Activated naive CD4-positive, alpha-beta T cell treated with anti-CD3 and anti-CD28 coated beads for 36 hours (primary cell): ENCODE results near the gene TOR4A. TPM values are rescaled to one million over a fixed set of nuclear protein-coding genes. Genes with fewer than 3 reads are reported as not detected.

ENCODE experiments used
- CTCF ChIA-PET: fragments of 350-600 bp; sonication (Branson Sonifier 250); formaldehyde crosslinking; loops from one replicate; lab custom pipeline; 2021; ENCODE audit warnings: antibody characterized with exemption; lab: Charles Lee
- DNase-seq: peaks from one replicate; pipeline ENCODE4 v3.0.0-alpha.2; 2020
- H3K27ac Mint-ChIP-seq: one replicate; pipeline ENCODE4 v1.8.0; 2021; ENCODE audit warnings: mild to moderate bottlenecking, mixed read lengths
- H3K27me3 Mint-ChIP-seq: one replicate; pipeline ENCODE4 v1.8.0; 2021; ENCODE audit warnings: low read depth, mixed read lengths
- H3K36me3 Mint-ChIP-seq: one replicate; pipeline ENCODE4 v1.8.0; 2021; ENCODE audit warnings: low read depth, mixed read lengths
- H3K4me1 Mint-ChIP-seq: one replicate; pipeline ENCODE4 v1.8.0; 2021; ENCODE audit warnings: low read depth, mixed read lengths
- H3K4me3 Mint-ChIP-seq: one replicate; pipeline ENCODE4 v1.8.0; 2021; ENCODE audit warnings: mild to moderate bottlenecking, moderate library complexity, mixed read lengths
- H3K9me3 Mint-ChIP-seq: one replicate; pipeline ENCODE4 v1.8.0; 2021; ENCODE audit warnings: mixed read lengths
- intact Hi-C: fragments of 100-400 bp; cut with micrococcal nuclease; formaldehyde crosslinking; loops from one replicate; pipeline ENCODE4 v1.15.1; 2023
- total RNA-seq, 2 experiments: library from RNA; stranded (reverse); gene quantifications; one replicate each; pipeline ENCODE4 v1.2.3, GENCODE V29; 2021

TOR4A gene
- total RNA-seq, 2 experiments from 2014 or later: 0.93 to 1.1 TPM

- no peak for DNase-seq
- no peaks in the 10 kb centered on the region for H3K36me3 Mint-ChIP-seq
- H3K9me3 Mint-ChIP-seq: no peaks in the 10 kb centered on the region
- H3K4me3 Mint-ChIP-seq: no peak overlapping the region
- H3K27ac Mint-ChIP-seq: no peak overlapping the region
- CTCF ChIA-PET: no interaction called here
- intact Hi-C loops: loop anchor here (5.0 kb wide), 1 partner anchor 233 kb away; no protein-coding TSS in a partner anchor
- peaks cover 11% of the 10 kb centered on the region for H3K27me3 Mint-ChIP-seq
- peaks cover 11% of the 10 kb centered on the region for H3K4me1 Mint-ChIP-seq
Observed at GRCh38 chr9:137303893-137304382, 26.4 kb downstream of the TOR4A start.

- Mint-ChIP-seq H3K27ac (no peak overlapping the region), H3K36me3 (no peaks in the 10 kb centered on the region), H3K4me1 (peaks cover 11% of the 10 kb centered on the region), H3K27me3 (peaks cover 9% of the 10 kb centered on the region), H3K9me3 (no peaks in the 10 kb centered on the region), H3K4me3 (no peak overlapping the region)
- CTCF ChIA-PET: no interaction called here
- DNase-seq: no peak
- intact Hi-C loops: loop anchor here (5.0 kb wide), 1 partner anchor 233 kb away; no protein-coding TSS in a partner anchor
Observed at GRCh38 chr9:137304383-137305059, 27.0 kb downstream of the TOR4A start.

GRCh38 chr9:137305060-137305797 lies 27.7 kb downstream of the TOR4A start:
- CTCF ChIA-PET: interaction anchor here (0.7 kb wide), 1 partner anchor 122 kb away, joined by 3 read pairs; no protein-coding TSS in a partner anchor
- H3K4me3 Mint-ChIP-seq: peak overlapping the region; percentile 24
- peak; percentile 83 for DNase-seq
- intact Hi-C loops: no loop called here
- peaks cover 11% of the 10 kb centered on the region for H3K4me1 Mint-ChIP-seq
- no peak overlapping the region for H3K27ac Mint-ChIP-seq
- peaks cover 5% of the 10 kb centered on the region for H3K27me3 Mint-ChIP-seq
- no peaks in the 10 kb centered on the region for H3K9me3 Mint-ChIP-seq
- no peaks in the 10 kb centered on the region for H3K36me3 Mint-ChIP-seq

DNA sequence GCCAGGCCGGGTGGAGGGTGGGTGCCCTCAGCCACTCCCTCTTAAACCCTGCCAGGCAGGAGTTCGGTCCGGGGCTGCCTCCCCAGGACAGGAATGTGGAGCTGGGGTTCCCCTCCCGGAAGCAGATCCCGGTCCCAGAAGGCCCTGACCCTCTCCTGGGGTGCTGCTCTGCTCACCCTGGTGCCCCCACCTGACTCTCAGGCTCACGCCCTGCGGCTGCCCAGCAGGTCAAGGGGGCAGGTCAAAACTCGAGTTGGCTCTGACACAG lies 28.2 kb downstream of the TOR4A start:
- H3K4me3 Mint-ChIP-seq: no peak overlapping the region
- peaks cover 1% of the 10 kb centered on the region for H3K27me3 Mint-ChIP-seq

GRCh38 chr9:137306066-137306849 lies 28.7 kb downstream of the TOR4A start:
- no peak overlapping the region for H3K4me3 Mint-ChIP-seq
- DNase-seq: no peak
- peaks cover 7% of the 10 kb centered on the region for H3K4me1 Mint-ChIP-seq
- no peaks in the 10 kb centered on the region for H3K9me3 Mint-ChIP-seq
- H3K27me3 Mint-ChIP-seq: no peaks in the 10 kb centered on the region
- CTCF ChIA-PET: interaction anchor here (0.7 kb wide), 1 partner anchor 121 kb away, joined by 3 read pairs; no protein-coding TSS in a partner anchor
- no peaks in the 10 kb centered on the region for H3K36me3 Mint-ChIP-seq
- intact Hi-C loops: no loop called here
- H3K27ac Mint-ChIP-seq: no peak overlapping the region

More for the DNA sequence above, 28.2 kb downstream of the TOR4A start:
- Mint-ChIP-seq H3K36me3 (no peaks in the 10 kb centered on the region), H3K4me1 (peaks cover 9% of the 10 kb centered on the region), H3K9me3 (no peaks in the 10 kb centered on the region), H3K27ac (no peak overlapping the region)
- no peak for DNase-seq
- CTCF ChIA-PET: interaction anchor here (0.7 kb wide), 1 partner anchor 122 kb away, joined by 3 read pairs; no protein-coding TSS in a partner anchor
- intact Hi-C loops: no loop called here

DNA sequence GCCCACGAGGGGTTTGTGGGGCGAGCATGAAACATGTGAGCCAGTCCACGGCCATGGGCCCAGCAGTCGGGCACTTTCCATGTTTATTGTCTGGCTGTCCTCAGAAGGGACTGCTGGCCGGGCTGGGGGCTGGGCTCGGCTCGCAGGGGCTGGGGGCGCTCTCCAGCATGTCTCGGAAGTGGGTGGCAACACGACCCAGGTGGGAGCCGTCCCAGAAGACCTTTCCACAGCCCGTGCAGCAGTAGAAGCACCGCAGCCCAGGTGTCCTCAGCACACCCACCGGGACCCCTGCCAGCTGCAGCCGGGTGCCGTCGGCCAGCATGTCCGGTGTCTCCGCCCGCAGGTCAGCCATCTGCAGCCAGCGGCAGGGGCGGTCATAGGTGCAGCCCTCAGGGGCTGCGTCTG lies 29.3 kb downstream of the TOR4A start:
- H3K4me3 Mint-ChIP-seq: no peak overlapping the region
- H3K4me1 Mint-ChIP-seq: peaks cover 7% of the 10 kb centered on the region
- no peak overlapping the region for H3K27ac Mint-ChIP-seq
- no peaks in the 10 kb centered on the region for H3K9me3 Mint-ChIP-seq
- intact Hi-C loops: no loop called here
- H3K36me3 Mint-ChIP-seq: no peaks in the 10 kb centered on the region
- no peaks in the 10 kb centered on the region for H3K27me3 Mint-ChIP-seq
- CTCF ChIA-PET: no interaction called here
- DNase-seq: no peak

DNA sequence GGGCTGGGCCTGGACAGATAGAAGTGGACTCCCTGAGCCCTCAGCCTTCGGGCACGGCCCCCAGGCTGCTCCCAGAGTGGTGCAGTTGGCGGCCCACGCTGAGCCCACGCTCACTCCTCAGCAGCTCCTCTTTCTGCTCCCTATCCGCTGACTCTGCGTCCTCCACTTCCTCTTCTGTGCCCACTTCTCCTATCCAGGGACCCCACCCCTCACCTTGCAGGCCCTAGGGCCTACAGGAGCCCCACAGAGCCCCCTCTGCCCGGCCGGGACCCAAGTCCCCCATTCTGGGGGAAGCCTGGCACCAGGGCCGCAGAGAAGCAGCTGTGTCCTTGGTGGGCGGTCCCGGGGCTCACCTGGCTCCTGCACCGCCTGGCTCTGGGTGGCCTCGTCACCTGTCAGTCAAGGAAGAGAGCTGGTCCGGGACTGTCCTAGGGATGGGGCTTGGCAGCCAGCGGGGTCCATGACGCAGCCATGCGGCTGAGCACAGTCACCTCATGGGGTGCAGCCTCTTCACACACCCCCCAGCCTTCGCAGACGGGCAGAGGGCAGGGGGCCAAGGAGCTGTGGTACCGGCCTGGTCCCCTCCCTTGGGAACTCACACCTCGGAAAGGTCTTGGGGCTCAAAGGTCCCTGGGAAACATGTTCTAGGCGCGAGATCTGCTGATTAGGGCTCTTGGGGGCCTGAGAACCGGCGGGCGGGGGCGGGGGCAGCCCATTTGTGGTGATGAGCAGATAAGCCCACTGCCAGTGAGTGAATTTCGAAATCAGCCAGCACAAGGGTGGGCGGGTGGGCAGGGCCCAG lies 29.9 kb downstream of the TOR4A start:
- no peak for DNase-seq
- Mint-ChIP-seq H3K4me1 (peaks cover 7% of the 10 kb centered on the region), H3K36me3 (no peaks in the 10 kb centered on the region), H3K27ac (no peak overlapping the region), H3K27me3 (no peaks in the 10 kb centered on the region), H3K9me3 (no peaks in the 10 kb centered on the region), H3K4me3 (no peak overlapping the region)
- intact Hi-C loops: no loop called here
- CTCF ChIA-PET: no interaction called here

GRCh38 chr9:137308057-137308619 lies 30.6 kb downstream of the TOR4A start:
- Mint-ChIP-seq H3K27me3 (no peaks in the 10 kb centered on the region), H3K4me3 (no peak overlapping the region), H3K9me3 (no peaks in the 10 kb centered on the region), H3K36me3 (no peaks in the 10 kb centered on the region), H3K4me1 (peaks cover 7% of the 10 kb centered on the region), H3K27ac (no peak overlapping the region)
- intact Hi-C loops: no loop called here
- no peak for DNase-seq
- CTCF ChIA-PET: no interaction called here

DNA sequence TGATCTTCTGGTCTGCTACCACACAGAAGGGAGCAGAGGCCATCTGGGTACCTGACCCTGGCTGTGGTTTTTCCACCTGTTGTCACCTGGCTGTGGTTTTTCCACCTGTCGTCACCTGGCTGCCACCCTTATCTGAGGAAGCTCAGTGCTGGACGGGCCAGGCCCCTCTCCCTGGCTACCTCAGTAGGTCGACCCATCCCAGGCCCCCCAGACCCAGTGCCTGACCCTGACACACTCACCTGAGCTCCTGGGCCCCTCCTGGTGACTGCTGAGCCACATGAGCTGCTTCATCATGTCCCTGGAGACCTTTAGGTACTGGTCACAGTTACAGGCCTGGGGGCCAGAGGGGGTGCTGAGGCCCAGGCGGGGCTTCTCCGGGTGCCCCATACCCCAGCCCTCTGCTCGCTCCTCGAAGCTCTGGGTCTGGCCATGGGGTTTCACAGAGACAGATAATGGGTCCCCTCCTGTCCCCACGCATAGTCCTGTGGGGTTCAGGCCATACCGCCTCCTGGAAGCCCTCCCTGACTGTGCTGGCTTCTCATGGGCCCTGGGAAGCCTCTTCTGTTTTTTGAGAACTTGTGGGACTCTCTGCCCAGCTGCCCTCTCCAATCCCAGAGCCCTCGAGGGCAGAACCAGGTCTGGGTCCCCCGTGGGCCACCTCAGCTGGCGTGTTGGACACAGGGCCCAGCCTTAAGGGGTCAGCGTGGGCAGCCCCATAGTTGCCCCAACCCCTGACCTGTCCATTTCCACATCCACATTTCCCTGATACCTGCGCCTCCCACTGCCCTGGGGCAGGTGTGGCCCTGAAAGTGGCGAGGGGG lies 32.1 kb downstream of the TOR4A start:
- Mint-ChIP-seq H3K9me3 (no peaks in the 10 kb centered on the region), H3K36me3 (no peaks in the 10 kb centered on the region), H3K4me1 (peaks cover 7% of the 10 kb centered on the region), H3K27ac (no peak overlapping the region), H3K27me3 (no peaks in the 10 kb centered on the region), H3K4me3 (no peak overlapping the region)
- DNase-seq: no peak
- intact Hi-C loops: no loop called here
- CTCF ChIA-PET: no interaction called here

DNA sequence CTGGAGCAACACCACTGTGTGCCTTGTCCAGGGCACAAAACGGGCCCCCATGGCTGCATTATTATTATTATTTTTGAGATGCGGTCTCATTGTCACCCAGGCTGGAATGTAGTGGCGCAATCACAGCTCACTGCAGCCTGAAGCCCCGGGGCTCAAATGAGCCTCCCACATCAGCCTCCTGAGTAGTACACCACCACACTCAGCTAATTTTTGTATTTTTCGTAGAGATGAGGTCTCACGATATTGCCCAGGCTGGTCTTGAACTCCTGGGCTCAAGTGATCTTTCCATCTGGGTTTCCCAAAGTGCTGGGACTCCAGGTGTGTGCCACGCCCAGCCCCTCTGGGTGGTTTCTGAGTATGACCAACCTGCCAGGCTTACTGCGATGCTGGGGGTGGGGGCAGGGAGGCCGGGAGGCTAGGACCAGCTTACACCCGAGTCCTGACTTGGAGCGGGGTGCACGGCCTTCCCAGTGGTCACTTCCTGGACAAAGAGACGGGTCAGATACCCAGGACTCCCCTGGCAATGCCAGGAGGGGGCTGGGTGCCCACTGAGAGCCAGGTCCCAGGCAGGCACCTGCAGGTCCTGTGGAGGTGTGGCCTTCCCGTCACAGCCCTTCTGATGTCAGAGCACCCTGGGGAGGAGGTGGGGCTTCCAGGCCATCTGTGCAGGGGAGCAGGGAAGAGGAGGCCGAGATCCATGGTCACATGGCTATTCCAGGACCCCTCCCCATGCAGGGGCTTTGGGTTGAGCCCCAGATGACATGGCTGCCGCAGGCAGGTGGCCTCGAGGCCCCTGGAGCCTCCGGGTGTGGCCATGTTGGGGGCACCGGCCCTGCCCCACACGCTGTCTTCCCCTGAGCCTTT lies 32.9 kb downstream of the TOR4A start:
- intact Hi-C loops: no loop called here
- Mint-ChIP-seq H3K4me1 (peaks cover 3% of the 10 kb centered on the region), H3K4me3 (no peak overlapping the region), H3K27me3 (no peaks in the 10 kb centered on the region), H3K27ac (no peak overlapping the region), H3K9me3 (no peaks in the 10 kb centered on the region), H3K36me3 (no peaks in the 10 kb centered on the region)
- CTCF ChIA-PET: no interaction called here
- no peak for DNase-seq
